HFF-Myc (cell line): ENCODE data around the gene BMPER.

ENCODE experiments used
- DNase-seq: peaks from one replicate; pipeline ENCODE4 v3.0.0-alpha.2; 2011; ENCODE audit warnings: low read depth; ENCODE audit errors: extremely low read depth
- H3K4me3 ChIP-seq: replicated peaks from 2 replicates; pipeline ENCODE4 v1.5.1; 2011; ENCODE audit warnings: low read depth, mild to moderate bottlenecking, control low read depth, low read length
- CTCF ChIP-seq: IDR thresholded peaks from 2 replicates; pipeline ENCODE4 v1.5.1; 2012; ENCODE audit warnings: mild to moderate bottlenecking, low read depth, low read length, control low read depth; ENCODE audit errors: missing control alignments

The BMPER gene

DNA sequence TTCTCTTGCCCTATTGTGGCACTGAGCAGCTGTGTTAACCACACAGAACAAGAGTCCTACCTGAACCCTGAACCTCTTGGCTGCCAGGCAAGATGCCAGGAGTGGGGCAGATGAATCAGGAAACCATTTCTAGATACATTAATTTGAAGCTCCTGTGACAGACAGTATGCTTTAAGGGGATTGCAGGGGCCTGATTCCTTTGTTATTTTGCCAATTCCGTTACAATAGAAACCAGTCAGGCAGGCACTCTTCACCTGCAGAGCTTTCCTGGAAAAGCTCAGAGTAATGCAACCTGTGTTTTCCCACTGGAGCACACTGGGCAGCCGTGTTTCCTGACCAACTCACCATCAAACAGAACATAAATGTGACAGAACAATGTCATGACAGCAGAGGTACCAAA lies 233.1 kb downstream of the BMPER start:
- H3K4me3 ChIP-seq = no peak overlapping the region
- DNase-seq = no peak
- no peak for TF ChIP-seq CTCF

- H3K4me3 ChIP-seq = no peak overlapping the region
- no peak for DNase-seq
- no peak for TF ChIP-seq CTCF
These were observed 233.7 kb downstream of the BMPER start for GRCh38 chr7:34139086-34139485.

DNA sequence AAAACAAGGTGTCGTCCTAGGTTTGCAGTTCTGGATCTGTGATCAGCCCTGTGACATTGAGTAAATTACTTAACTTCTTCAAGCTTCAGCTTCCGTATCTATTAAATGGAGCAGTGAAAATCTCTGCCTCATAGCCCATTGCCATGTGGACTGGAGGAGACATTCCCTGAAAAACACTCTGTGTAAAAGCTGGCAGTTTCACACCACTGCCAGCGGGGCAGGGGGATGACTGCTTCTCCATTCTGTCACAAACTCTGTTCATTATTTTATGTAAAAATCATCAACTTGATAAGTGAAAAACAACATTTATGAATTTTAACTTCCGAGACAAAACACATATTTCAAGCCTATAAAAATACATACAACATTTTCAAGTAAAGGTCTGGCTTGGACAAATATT lies 234.7 kb downstream of the BMPER start:
- no peak for DNase-seq
- TF ChIP-seq CTCF = no peak
- H3K4me3 ChIP-seq = no peak overlapping the region

GRCh38 chr7:34143402-34143801 lies 238.1 kb downstream of the BMPER start:
- no peak overlapping the region for H3K4me3 ChIP-seq
- DNase-seq = peak; percentile 53
- TF ChIP-seq CTCF = no peak

DNA sequence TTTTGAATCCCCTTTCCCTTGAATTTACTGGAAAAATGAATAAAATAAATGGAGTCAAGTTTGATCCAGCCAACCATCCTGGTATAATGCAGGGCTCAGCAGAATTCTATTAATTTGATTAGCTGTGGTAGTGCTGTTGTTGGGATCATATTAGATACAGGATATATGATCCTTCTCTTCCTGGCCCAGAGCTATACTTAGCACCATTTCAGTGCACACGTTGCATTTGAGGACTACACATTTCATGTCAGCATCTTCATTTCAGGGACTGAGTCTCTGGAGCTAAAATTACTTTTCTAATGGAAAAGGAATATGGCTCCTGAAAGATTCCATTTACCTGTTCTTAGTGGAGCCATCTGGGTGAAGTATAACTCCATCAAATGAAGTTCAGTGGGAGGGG lies 240.3 kb downstream of the BMPER start:
- DNase-seq = no peak
- TF ChIP-seq CTCF = no peak
- no peak overlapping the region for H3K4me3 ChIP-seq

GRCh38 chr7:34153656-34154270 lies 248.4 kb downstream of the BMPER start:
- no peak overlapping the region for H3K4me3 ChIP-seq
- TF ChIP-seq CTCF = no peak
- no peak for DNase-seq
